K562 (cell line): ENCODE results near the gene SLC19A1. TPM values are rescaled to one million over a fixed set of nuclear protein-coding genes. Genes with fewer than 3 reads are reported as not detected.
A peak's percentile ranks its signal among the peaks of the same experiment; 100 is the strongest.

ENCODE experiments used
- ATAC-seq: fragments of 200-7000 bp; cut with Tn5 transposase; 3 replicates; pipeline ENCODE4 v1.9.1; 2020; ENCODE audit warnings: moderate library complexity
- BruUV-seq: library from RNA; stranded (reverse); fragments of 400-500 nt; replicated peaks from 2 replicates; lab custom pipeline; 2021; lab: Mats Ljungman, UMichigan
- CTCF ChIA-PET: fragments of 300-600 bp; formaldehyde crosslinking; extraction: SDS; loops from one replicate; lab custom pipeline; 2021; ENCODE audit warnings: low intra/inter-chr PET ratio; lab: Yijun Ruan, JAX
- POLR2A ChIA-PET: fragments of 300-600, 350-650 bp; sonication (Branson Sonifier 250); formaldehyde crosslinking; extraction: SDS; loops from one replicate; lab custom pipeline; 2021; ENCODE audit warnings: antibody characterized with exemption, inconsistent platforms; lab: Yijun Ruan, JAX
- DNase-seq, 4 experiments: peaks; one replicate each; pipeline versions ENCODE4 v3.0.0 to v3.0.0-alpha.2; 2011 to 2018; ENCODE audit warnings: low spot score in 3 of 4, mixed read lengths in 3 of 4; ENCODE audit errors: extremely low read depth in 1 of 4
- FAIRE-seq: peaks from 2 replicates; lab custom pipeline; 2011; peaks lifted over from hg19 to GRCh38; lab: Jason Lieb, UNC
- H2AFZ ChIP-seq: 2 replicates; pipeline ENCODE4 v1.6.0; 2011; ENCODE audit warnings: low read depth, low read length, control low read depth, inconsistent platforms
- H3K27ac ChIP-seq: fragments of 200-600 bp; 3 replicates; pipeline ENCODE4 v1.8.0; 2011; ENCODE audit warnings: low read depth, mild to moderate bottlenecking, control low read depth, inconsistent platforms, low read length, moderate library complexity, mixed read lengths; ENCODE audit errors: extremely low read depth
- H3K27me3 ChIP-seq, 2 experiments: fragments of 300-600 bp in 1 of 2; 2 replicates in 1 of 2; 3 replicates in 1 of 2; pipeline versions ENCODE4 v1.6.0 to v1.8.0; 2011; ENCODE audit warnings: inconsistent platforms in 2 of 2, low read length in 2 of 2, mild to moderate bottlenecking in 1 of 2, mixed read lengths in 1 of 2, moderate library complexity in 1 of 2; ENCODE audit not compliant: control insufficient read depth in 2 of 2, insufficient read depth in 2 of 2
- H3K36me3 ChIP-seq: fragments of 300-600 bp; 3 replicates; pipeline ENCODE4 v1.8.0; 2011; ENCODE audit warnings: mild to moderate bottlenecking, low read length, inconsistent platforms; ENCODE audit not compliant: control insufficient read depth, insufficient read depth
- H3K4me1 ChIP-seq, 2 experiments: fragments of 200-600 bp in 1 of 2; replicated peaks in 1 of 2; 2 replicates in 1 of 2; 3 replicates in 1 of 2; pipeline versions ENCODE4 v1.5.1 to v1.8.0; 2011; ENCODE audit warnings: inconsistent platforms in 2 of 2, low read length in 2 of 2, mild to moderate bottlenecking in 1 of 2, mixed read lengths in 1 of 2, moderate library complexity in 1 of 2; ENCODE audit not compliant: control insufficient read depth in 2 of 2, insufficient read depth in 2 of 2
- H3K4me2 ChIP-seq: 2 replicates; pipeline ENCODE4 v1.6.1; 2011; ENCODE audit warnings: low read length, control low read depth, inconsistent platforms, mixed read lengths; ENCODE audit not compliant: insufficient read depth
- H3K4me3 ChIP-seq: fragments of 200-600 bp; sonication (generic), shearing (Covaris generic); 2 replicates; pipeline ENCODE4 v1.5.1; 2016; ENCODE audit warnings: control low read depth, inconsistent platforms
- H3K79me2 ChIP-seq: fragments of 200-600 bp; 3 replicates; pipeline ENCODE4 v1.8.0; 2011; ENCODE audit warnings: low read length, inconsistent platforms; ENCODE audit not compliant: control insufficient read depth, insufficient read depth
- H3K9ac ChIP-seq, 2 experiments: 2 replicates each; pipeline versions ENCODE4 v1.6.0 to v1.6.1; 2011; ENCODE audit warnings: low read depth in 2 of 2, low read length in 2 of 2, control low read depth in 1 of 2, inconsistent platforms in 1 of 2, mild to moderate bottlenecking in 1 of 2, mixed read lengths in 1 of 2; ENCODE audit not compliant: insufficient read depth in 1 of 2
- H3K9me1 ChIP-seq: one replicate; pipeline ENCODE4 v1.6.0; 2011; ENCODE audit warnings: inconsistent platforms, mild to moderate bottlenecking, low read length, moderate library complexity; ENCODE audit not compliant: control insufficient read depth, insufficient read depth
- H3K9me3 ChIP-seq: replicated peaks from 2 replicates; pipeline ENCODE4 v1.5.1; 2011; ENCODE audit warnings: low read depth, low read length, inconsistent platforms; ENCODE audit not compliant: control insufficient read depth, insufficient read depth
- H4K20me1 ChIP-seq: replicated peaks from 2 replicates; pipeline ENCODE4 v1.6.1; 2011; ENCODE audit warnings: low read length, inconsistent platforms, mixed read lengths; ENCODE audit not compliant: control insufficient read depth, insufficient read depth
- BRF1 ChIP-seq: IDR thresholded peaks from 3 replicates; pipeline ENCODE4 v1.6.1; 2011; ENCODE audit warnings: borderline replicate concordance, mild to moderate bottlenecking; ENCODE audit not compliant: insufficient read length; ENCODE audit errors: extremely low read depth
- CCAR2 ChIP-seq: fragments of 200-400 bp; formaldehyde crosslinking; IDR thresholded peaks from 2 replicates; pipeline ENCODE4 v1.6.1; 2017; ENCODE audit warnings: mild to moderate bottlenecking, low read depth, low read length
- HNRNPLL ChIP-seq: fragments of 200-400 bp; formaldehyde crosslinking; IDR thresholded peaks from 2 replicates; pipeline ENCODE4 v1.6.1; 2017; ENCODE audit warnings: low read length, low read depth, mild to moderate bottlenecking; ENCODE audit not compliant: poor library complexity, severe bottlenecking
- MYBL2 ChIP-seq, 2 experiments: fragments of 450-650 bp in 1 of 2; sonication (generic) in 1 of 2; formaldehyde crosslinking in 1 of 2; IDR thresholded peaks; 2 replicates each; pipeline versions ENCODE4 v1.6.1 to v1.8.1; 2017 to 2022; ENCODE audit warnings: borderline replicate concordance in 1 of 2, inconsistent platforms in 1 of 2, low read depth in 1 of 2, mild to moderate bottlenecking in 1 of 2, missing genetic modification reagents in 1 of 2, moderate library complexity in 1 of 2
- NR2C1 ChIP-seq, 2 experiments: fragments of 450-650 bp; IDR thresholded peaks; 2 replicates each; pipeline ENCODE4 v1.6.1; 2017; ENCODE audit warnings: mild to moderate bottlenecking in 2 of 2, antibody characterized with exemption in 1 of 2, inconsistent platforms in 1 of 2, missing compliant biosample characterization in 1 of 2, missing genetic modification characterization in 1 of 2
- WGBS: fragments of 100-300 bp; shearing (Covaris generic); methylation state at CpG from one replicate; pipeline ENCODE4 v1.1.6; 2016; ENCODE audit warnings: low coverage, mixed read lengths; ENCODE audit not compliant: insufficient coverage; ENCODE audit errors: missing lambda C conversion rate; 5-methylcytosine and 5-hydroxymethylcytosine counted together
- in situ Hi-C: fragments of 300-500 bp; cut with MboI; formaldehyde crosslinking; loops from 4 replicates; pipeline ENCODE4 v1.15.0; 2018; ENCODE audit warnings: inconsistent platforms, mixed read lengths
- intact Hi-C: fragments of 100-400 bp; cut with micrococcal nuclease; formaldehyde crosslinking; loops from 2 replicates; pipeline ENCODE4 v1.14.2; 2022
- polyA plus RNA-seq, 8 experiments: library from polyadenylated mRNA; depleted of rRNA in 4 of 8; stranded (reverse) in 5 of 8; unstranded in 3 of 8; fragments of >200 nt; fragmentation: Nextera tagmentation in 2 of 8; fragmentation: Illumina TruSeq in 1 of 8; extraction: Ambion mirVana in 2 of 8; extraction: Trizol in 1 of 8; gene quantifications; 2 replicates each; pipeline versions ENCODE4 v1.2.1 to v1.2.3, GENCODE V29; 2011 to 2014; ENCODE audit warnings: inconsistent platforms in 1 of 8, missing spikeins in 1 of 8
- total RNA-seq, 7 experiments: library from RNA; depleted of rRNA in 6 of 7; stranded (reverse); fragments of >200 nt in 6 of 7; fragmentation: Illumina TruSeq in 2 of 7; extraction: Trizol in 2 of 7; gene quantifications; 2 replicates each; pipeline versions ENCODE4 v1.2.1 to v1.2.3, GENCODE V29; 2011 to 2021; ENCODE audit warnings: low replicate concordance in 1 of 7
- TF ChIP-seq, protein P1 (sequence below): fragments of 250-450 bp; sonication (Bioruptor Pico); IDR thresholded peaks from 2 replicates; pipeline ENCODE4 v1.5.0; 2021; ENCODE audit warnings: mild to moderate bottlenecking, moderate library complexity
- TF ChIP-seq, protein P2 (sequence below): IDR thresholded peaks from 2 replicates; pipeline ENCODE4 v1.6.1; 2012; ENCODE audit warnings: low read depth, low read length, improper control_type of control experiment, borderline replicate concordance

Gene SLC19A1
- total and polyA plus RNA-seq, 9 of the 15 experiments (the other 6 are each of a cell fraction or from before 2014, with no cell fraction given), result 0.65 to 88.7 (median 12.0) TPM

- Histone ChIP-seq H3K79me2 (no peaks in the 10 kb centered on the region), H3K9ac (0 out of 4 replicates have a peak overlapping the region, but pooled peaks of 1 of the 2 experiments have one; percentile 7), H3K27me3 (no peaks in the 10 kb centered on the region), H3K4me2 (no peak overlapping the region), H3K4me1 (peaks cover 0 to 14% of the 10 kb centered on the region in 2 experiments; a peak in 1 of 5 replicates), H3K9me3 (no peaks in the 10 kb centered on the region), H3K9me1 (no peaks in the 10 kb centered on the region), H3K27ac (no peak overlapping the region), H4K20me1 (0 out of 2 replicates have a peak, but pooled peaks cover 4% of the 10 kb centered on the region), H3K4me3 (no peak overlapping the region), H2AFZ (no peak overlapping the region), H3K36me3 (peaks cover 89% of the 10 kb centered on the region)
- CTCF ChIA-PET, result no interaction called here
- FAIRE-seq (no peak), DNase-seq (no peak), ATAC-seq (no peak)
- POLR2A ChIA-PET, result interaction anchor here (0.6 to 1.3 kb wide), 4 partner anchors 9 to 239 kb away, joined by 3 to 6 read pairs (median 3); no protein-coding TSS in a partner anchor
- WGBS, result 93% methylated on average over 11 of the region's 11 CpGs
- in situ Hi-C loops (no loop called here), intact Hi-C loops (no loop called here)
- BruUV-seq, result TSS peak; percentile 14
- TF ChIP-seq NR2C1 (IDR thresholded peaks at IDR 0.05) (no peak), NR2C1 (tag; IDR thresholded peaks at IDR 0.05) (no peak), BRF1 (no peak), HNRNPLL (no peak), CCAR2 (no peak), MYBL2 (IDR thresholded peaks at IDR 0.05; ENCODE audit: low read depth) (no peak), MYBL2 (CRISPR knock-in tag; IDR thresholded peaks at IDR 0.05; ENCODE audit: borderline replicate concordance) (no peak)
- TF ChIP-seq, protein P1, sequence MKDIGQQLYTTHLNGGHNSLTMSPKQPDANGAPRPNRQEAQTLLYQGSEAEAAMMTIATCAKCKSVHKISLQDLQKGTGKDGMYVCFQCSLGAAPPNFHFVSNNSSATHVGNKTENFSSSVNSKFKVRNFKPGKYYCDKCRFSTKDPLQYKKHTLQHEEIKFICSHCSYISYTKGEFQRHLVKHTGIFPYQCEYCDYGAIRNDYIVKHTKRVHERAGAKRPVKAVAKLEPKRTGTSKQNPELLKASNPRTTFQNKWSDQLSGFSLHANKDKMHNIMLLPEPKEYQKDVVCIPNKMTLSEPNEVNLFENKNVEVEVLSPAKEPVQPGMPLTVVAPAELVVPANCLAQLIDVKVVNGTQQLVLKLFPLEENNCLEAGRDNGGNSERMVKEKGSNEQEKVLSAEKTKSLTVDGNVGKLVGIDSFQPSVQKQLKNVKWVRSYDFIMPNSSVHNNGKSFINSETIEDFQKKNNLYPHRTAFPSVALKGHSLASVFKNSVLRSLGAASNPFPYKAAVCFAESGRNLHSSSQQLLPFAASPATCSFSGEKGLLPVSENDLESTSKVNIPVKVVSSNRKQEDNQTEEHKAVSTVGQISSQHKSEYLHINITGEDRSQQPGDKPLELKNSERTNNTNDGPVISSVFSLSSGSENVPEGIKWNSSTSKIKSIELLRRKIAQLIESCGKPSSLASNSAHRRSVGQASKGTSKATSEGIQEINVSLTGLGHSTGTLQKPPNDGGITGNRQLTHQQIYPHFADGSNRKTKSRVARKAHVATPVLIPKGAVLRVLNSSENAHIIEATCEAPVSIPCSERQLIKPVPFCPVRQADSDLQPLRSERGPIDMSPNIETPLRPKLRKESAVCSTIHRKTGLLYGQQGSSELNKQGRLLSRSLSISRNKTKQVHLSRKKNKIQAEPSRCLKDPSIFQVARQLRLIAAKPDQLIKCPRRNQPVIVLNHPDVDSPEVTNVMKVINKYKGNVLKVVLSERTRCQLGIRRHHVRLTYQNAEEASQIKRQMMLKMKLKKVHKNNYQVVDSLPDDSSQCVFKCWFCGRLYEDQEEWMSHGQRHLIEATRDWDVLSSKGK (CRISPR knock-in tag), result no peak
- TF ChIP-seq, protein P2, sequence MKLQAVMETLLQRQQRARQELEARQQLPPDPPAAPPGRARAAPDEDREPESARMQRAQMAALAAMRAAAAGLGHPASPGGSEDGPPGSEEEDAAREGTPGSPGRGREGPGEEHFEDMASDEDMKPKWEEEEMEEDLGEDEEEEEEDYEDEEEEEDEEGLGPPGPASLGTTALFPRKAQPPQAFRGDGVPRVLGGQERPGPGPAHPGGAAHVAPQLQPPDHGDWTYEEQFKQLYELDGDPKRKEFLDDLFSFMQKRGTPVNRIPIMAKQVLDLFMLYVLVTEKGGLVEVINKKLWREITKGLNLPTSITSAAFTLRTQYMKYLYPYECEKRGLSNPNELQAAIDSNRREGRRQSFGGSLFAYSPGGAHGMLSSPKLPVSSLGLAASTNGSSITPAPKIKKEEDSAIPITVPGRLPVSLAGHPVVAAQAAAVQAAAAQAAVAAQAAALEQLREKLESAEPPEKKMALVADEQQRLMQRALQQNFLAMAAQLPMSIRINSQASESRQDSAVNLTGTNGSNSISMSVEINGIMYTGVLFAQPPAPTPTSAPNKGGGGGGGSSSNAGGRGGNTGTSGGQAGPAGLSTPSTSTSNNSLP, result no peak
These were observed 16.3 kb downstream of the SLC19A1 start for GRCh38 chr21:45525910-45526306.
